Glomerular visceral epithelial cell (primary cell): ENCODE measurements around the gene PPP2R5A.
A peak's percentile ranks its signal among the peaks of the same experiment; 100 is the strongest.
"Not testable (repeated sequence)": the region's sequence is repeated elsewhere in the genome, so short reads cannot be mapped to it uniquely, and the experiment has no call there.

Source experiments
- DNase-seq: peaks from one replicate; pipeline ENCODE4 v3.0.0-alpha.2; 2016; ENCODE audit errors: extremely low spot score

The PPP2R5A gene

GRCh38 chr1:212267460-212267859 lies 17.8 kb upstream of the PPP2R5A start:
- DNase-seq: no peak

DNA sequence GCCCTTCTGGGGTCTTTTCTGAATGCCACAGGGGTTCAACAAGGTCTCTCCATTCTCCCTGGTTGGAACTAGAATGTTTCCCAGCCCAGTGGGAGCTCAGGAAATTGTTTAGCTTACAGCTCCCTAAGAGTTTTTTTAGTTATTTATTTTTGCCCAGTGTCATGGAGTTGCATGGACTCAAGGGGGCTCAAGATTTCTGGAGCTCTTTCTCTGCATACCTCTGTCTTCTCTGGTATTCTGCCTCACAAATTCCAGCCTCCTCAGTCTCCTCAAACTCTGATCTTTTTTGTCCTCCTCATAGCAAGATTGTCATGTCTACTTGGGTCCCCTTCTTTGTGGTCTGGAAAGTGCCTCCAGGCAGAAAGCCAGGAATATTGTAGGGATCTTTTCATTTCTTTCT lies 15.9 kb upstream of the PPP2R5A start:
- no peak for DNase-seq

DNA sequence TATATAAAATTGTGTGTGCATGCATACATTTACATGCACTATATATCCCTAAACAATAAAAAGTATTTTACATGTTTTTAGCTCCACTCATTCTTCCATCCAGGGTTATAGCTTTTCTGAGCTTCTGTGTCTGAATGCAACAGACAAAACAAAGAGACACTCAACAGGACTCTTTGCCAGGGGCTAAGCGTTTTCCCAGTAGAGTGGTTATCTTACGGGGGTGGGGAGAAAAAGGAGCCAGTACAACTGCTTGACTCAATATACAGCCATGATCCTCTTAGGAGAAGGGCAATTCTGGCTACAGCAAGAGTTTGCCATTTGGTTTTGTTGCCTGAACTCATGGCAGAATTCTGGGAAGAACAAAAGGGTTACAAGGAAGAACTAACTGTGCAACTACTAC lies 14.6 kb upstream of the PPP2R5A start:
- no peak for DNase-seq

DNA sequence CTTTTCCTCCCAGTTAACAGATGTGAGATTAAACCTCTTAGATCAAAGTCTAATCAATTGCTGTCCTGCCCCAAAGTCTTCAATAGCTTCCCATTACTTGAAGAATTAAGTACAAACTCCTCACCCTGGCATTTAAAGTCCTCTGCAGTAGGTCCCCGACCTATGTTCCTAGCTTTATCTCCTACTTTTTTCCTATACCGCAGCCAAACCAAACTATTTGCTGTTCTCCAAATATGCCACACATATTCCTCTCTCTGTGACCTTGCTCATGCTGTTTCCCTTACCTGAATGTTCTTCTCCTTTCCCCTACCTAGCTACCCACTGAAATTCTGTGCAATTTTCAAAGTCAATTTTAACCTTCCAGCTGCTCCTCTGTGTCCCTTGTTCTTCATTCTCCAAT lies 14.0 kb upstream of the PPP2R5A start:
- no peak for DNase-seq

DNA sequence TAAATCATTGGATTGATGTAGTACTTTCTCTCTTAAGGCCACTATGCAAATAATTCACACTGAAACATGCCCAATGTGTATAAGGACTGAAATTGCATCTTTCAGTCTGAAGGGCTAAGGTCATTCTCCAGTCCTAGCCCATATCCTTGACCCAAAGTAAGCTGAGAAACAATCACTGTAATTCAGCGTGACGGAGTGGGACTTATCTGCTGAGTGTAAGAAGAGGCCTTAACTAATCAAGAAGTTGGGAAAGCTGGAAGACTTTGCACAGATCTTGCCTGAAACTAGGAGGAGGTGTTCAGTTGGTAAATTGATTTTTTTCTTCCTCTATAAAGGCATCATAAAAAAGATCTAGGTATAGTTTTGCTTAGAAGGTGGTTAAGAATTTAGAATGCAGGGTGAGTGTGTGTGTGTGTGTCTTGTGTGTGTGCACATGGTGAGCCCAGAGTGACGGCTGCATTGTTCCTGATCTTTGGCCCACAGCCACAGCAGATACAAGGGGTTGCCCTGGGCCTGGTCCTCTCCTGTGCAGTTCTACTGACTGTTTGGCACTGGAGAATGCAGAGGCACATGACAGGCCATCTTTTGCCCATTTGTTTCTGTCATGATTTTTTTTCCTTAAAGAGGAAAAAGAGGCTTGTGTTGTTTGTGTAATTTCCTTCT lies 13.3 kb upstream of the PPP2R5A start:
- DNase-seq: no peak

DNA sequence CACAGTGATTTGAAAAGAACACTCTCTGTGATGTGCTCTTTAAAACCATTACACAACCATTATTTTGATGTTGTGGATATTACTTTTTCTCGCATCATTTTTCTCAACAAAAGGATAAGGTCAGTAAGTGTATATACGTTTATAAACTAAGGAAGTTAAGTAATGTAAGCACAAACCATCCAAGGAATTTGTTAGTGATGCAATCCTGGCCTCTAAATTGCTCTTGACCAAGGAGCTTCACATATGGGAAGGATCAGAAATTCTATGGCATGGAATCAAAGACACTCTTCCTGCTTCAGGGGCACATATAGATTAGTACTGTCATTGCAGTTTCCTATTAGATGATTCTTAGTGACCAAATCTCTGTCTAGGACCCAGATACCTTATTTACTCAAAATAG lies 3.6 kb upstream of the PPP2R5A start:
- DNase-seq: no peak

- no peak for DNase-seq
Measured at GRCh38 chr1:212283741-212284140, 1.5 kb upstream of the PPP2R5A start.

GRCh38 chr1:212284332-212284743 lies 872 bp upstream of the PPP2R5A start:
- DNase-seq: no peak

- peak; percentile 57 for DNase-seq
Measured at GRCh38 chr1:212285685-212286555, 710 bp downstream of the PPP2R5A start.

DNA sequence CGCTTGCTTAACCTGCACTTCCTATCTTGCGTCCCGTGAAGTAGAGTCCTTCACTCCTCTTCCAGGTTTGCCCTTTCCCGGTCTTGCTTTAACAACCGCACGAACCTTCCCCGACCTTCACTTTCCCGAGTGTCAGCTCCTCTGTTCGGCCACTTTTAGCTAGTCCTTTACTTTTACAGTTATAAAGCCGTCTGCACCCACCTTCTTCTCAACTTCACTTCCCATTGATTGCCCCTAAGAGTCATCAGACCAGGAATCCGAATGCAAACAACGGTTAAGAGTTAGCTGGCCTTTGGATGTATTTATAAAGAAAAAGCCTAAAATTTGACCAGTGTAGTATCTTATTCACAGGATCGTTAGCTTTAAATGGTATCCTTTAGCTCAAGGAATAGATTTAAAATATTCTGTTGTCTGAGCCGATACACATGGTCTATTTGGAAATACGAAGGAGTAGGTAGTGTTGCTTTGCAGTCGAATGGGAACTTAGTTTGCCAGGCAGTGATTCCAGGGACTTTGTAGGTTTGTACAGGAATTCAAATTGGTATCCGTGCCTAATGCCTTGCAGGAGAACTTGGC lies 1.4 kb downstream of the PPP2R5A start:
- peak; percentile 13 for DNase-seq

- DNase-seq: no peak
Measured at GRCh38 chr1:212287261-212287895, 2.2 kb downstream of the PPP2R5A start.

DNA sequence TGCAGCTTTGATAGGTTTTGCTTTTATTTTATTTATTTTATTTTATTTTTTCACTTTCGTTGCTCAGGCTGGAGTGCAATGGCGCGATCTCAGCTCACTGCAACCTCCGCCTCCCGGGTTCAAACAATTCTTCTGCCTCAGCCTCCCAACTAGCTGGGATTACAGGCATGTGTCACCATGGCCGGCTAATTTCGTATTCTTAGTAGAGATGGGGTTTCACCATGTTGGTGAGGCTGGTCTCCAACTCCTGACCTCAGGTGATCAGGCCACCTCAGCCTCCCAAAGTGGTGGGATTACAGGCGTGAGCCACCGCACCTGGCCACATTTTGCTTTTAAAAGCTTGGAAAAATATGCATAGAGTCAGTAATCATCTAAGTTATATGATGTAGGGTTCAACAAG lies 2.8 kb downstream of the PPP2R5A start:
- DNase-seq: not testable (repeated sequence)

- peak; percentile 61 for DNase-seq
Measured at GRCh38 chr1:212288615-212289014, 3.4 kb downstream of the PPP2R5A start.

DNA sequence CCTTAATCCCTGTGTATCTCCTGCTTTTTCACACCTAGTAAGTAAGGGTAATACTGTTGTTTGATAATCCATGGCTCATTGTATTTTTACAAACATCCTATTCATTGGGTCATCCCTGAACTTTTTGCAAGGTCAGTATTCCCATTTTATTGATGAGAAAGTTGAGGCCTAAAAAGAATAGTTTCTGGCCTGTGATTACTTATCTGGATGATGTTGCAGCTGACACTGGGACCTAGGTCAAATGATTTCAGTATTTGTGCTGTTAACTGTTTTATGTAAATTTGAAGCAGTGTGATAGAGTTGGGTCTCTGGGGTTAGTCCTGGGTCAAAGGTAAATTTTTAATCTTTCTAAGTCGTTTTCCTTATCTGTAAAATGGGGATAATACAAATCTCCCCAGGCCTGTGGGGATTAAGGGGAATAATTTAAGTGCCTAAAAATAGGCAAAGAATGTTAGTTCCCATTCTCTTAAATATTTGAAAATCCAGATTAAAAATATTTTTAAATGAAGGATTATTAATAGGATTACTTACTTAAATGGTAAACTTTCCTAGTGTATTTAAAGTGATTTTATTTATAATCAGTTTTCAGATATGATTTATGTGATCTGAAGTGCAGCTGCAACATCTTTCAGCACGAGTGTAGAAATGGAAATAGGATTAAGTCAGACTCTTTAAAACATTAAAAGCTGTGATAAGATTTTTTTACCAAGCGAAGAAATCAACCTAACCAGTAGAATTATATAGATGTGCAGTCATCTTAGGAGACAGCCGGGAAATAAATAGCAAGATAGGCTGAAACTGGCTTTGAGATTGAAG lies 4.3 kb downstream of the PPP2R5A start:
- no peak for DNase-seq

- peak; percentile 8 for DNase-seq
Measured at GRCh38 chr1:212290608-212291007, 5.4 kb downstream of the PPP2R5A start.

GRCh38 chr1:212291505-212292134 lies 6.4 kb downstream of the PPP2R5A start:
- peak; percentile 50 for DNase-seq

- no peak for DNase-seq
Measured at GRCh38 chr1:212292250-212293105, 7.3 kb downstream of the PPP2R5A start.

- DNase-seq: peak; percentile 26
Measured at GRCh38 chr1:212293579-212293978, 8.4 kb downstream of the PPP2R5A start.

- DNase-seq: no peak
Measured at GRCh38 chr1:212294983-212295382, 9.8 kb downstream of the PPP2R5A start.

GRCh38 chr1:212295579-212295978 lies 10.4 kb downstream of the PPP2R5A start:
- no peak for DNase-seq
